ENCODE results near the gene CHST5. TPM values are rescaled to one million over a fixed set of nuclear protein-coding genes. Genes with fewer than 3 reads are reported as not detected.

Gene CHST5
- total and polyA plus RNA-seq, 2 of the 13 experiments (the other 11 are each of a cell fraction or from before 2014, with no cell fraction given), result 0.05 TPM; not detected in 1

GRCh38 chr16:75485230-75486013 is 50.5 kb downstream of the CHST5 start (continued):
- TF ChIP-seq PCBP2 (optimal IDR thresholded peaks at IDR 0.05; ENCODE audit: low read depth, low read length, poor library complexity, severe bottlenecking), result no peak
- 0 out of 2 replicates have a peak, but pooled peaks have one; percentile 24 for TF ChIP-seq ZXDC (CRISPR knock-in tag; IDR thresholded peaks at IDR 0.05)
- TF ChIP-seq DNMT1 (CRISPR knock-in tag; IDR thresholded peaks at IDR 0.05), result 0 out of 2 replicates have a peak, but pooled peaks have one; percentile 32
- peak; percentile 24; the same call in 1 of the 2 replicates for TF ChIP-seq HNF4A (CRISPR knock-in tag; IDR thresholded peaks at IDR 0.05)
- TF ChIP-seq FOXP4 (CRISPR knock-in tag; IDR thresholded peaks at IDR 0.05), result 0 out of 2 replicates have a peak, but pooled peaks have one; percentile 7
- TF ChIP-seq ZBTB38 (CRISPR knock-in tag; IDR thresholded peaks at IDR 0.05), result 0 out of 2 replicates have a peak, but pooled peaks have one; percentile 53
- TF ChIP-seq ZNF558 (CRISPR knock-in tag; IDR thresholded peaks at IDR 0.05; ENCODE audit: borderline replicate concordance), result peak; percentile 24; the same call in 1 of the 2 replicates
- TF ChIP-seq ZNF749 (CRISPR knock-in tag; IDR thresholded peaks at IDR 0.05; ENCODE audit: borderline replicate concordance), result no peak

Measured in HepG2 (cell line).